Epithelial cell of esophagus (primary cell): ENCODE measurements around the gene GRK3.
"Not testable (repeated sequence)": the region's sequence is repeated elsewhere in the genome, so short reads cannot be mapped to it uniquely, and the experiment has no call there.

ENCODE experiments used
- DNase-seq: peaks from one replicate; pipeline ENCODE4 v3.0.0; 2010; ENCODE audit warnings: low read depth
- H3K4me3 ChIP-seq: 2 replicates; pipeline ENCODE4 v1.5.1; 2011; ENCODE audit warnings: mild to moderate bottlenecking, low read length, control low read depth
- TF ChIP-seq, protein P1 (sequence below): IDR thresholded peaks from 2 replicates; pipeline ENCODE4 v1.5.1; 2011; ENCODE audit warnings: low read depth, mild to moderate bottlenecking, low read length, control low read depth, inconsistent platforms; ENCODE audit not compliant: insufficient read depth; ENCODE audit errors: missing control alignments

Gene GRK3

DNA sequence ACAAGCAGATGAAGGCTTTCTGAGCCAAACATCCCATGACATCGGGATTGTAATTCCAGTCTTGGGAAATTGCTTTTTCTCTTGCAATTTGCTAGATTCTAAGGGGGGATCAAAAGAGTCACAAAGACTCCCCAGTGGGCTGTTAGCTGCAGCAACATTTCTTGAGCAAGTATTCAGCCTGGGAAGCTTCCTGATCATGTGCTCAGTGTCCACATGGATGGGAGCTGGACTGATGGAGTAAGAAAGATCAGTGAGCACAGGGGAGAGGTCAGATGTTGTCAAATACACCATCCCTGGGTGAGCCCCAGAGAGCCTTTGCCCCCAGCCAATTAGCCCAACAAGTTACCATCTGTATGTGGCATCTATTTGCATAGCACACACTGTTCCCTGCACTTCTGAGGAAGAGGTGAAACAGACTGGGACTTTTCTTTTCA is 10.2 kb upstream of the GRK3 start:
- H3K4me3 ChIP-seq, result no peak overlapping the region
- no peak for DNase-seq
- TF ChIP-seq, protein P1, sequence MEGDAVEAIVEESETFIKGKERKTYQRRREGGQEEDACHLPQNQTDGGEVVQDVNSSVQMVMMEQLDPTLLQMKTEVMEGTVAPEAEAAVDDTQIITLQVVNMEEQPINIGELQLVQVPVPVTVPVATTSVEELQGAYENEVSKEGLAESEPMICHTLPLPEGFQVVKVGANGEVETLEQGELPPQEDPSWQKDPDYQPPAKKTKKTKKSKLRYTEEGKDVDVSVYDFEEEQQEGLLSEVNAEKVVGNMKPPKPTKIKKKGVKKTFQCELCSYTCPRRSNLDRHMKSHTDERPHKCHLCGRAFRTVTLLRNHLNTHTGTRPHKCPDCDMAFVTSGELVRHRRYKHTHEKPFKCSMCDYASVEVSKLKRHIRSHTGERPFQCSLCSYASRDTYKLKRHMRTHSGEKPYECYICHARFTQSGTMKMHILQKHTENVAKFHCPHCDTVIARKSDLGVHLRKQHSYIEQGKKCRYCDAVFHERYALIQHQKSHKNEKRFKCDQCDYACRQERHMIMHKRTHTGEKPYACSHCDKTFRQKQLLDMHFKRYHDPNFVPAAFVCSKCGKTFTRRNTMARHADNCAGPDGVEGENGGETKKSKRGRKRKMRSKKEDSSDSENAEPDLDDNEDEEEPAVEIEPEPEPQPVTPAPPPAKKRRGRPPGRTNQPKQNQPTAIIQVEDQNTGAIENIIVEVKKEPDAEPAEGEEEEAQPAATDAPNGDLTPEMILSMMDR, result no peak

DNA sequence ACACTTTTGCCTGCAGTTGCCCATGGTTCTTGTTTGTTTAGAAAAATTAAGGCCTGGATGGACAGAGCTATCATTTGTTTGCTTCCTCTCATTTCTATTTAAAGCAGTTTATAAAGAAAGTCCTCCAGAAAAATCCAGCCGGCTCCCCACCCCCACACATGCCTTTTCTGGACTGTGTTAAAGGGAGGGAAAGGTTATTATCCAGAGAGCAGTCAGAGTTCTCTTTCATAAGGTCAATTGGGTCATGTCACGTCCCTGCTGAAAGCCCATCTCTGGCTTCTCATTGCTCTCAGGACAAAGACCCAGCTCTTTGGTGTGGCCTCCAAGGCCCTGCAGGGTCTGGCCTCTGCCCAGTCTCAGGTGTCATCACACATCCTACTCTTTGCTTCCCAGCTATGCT is 9.8 kb upstream of the GRK3 start:
- DNase-seq, result no peak
- H3K4me3 ChIP-seq, result no peak overlapping the region
- TF ChIP-seq, protein P1, result no peak

DNA sequence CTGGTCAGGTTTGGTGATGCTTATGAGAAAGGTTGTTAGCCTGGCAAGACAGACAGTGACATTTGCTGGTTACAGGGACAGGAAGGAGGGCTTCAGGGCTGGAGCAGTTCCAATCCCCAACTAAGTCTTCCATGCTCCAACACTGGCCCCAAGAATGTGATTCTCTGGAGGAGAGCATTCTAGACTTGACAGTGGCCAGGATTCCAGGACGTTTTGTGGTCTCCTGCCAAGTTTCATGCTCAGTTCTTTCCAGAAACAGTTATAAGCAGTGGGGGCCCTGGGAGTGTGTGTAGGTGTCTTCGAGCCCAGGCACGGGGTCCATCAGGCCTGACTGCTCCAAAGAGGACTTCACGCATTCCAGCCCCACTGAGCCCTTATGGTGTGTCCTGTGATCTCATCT is 8.9 kb upstream of the GRK3 start:
- TF ChIP-seq, protein P1, result no peak
- no peak overlapping the region for H3K4me3 ChIP-seq
- no peak for DNase-seq

GRCh38 chr22:25557218-25557617 is 7.3 kb upstream of the GRK3 start:
- no peak for DNase-seq
- TF ChIP-seq, protein P1, result no peak
- no peak overlapping the region for H3K4me3 ChIP-seq

GRCh38 chr22:25558341-25558740 is 6.1 kb upstream of the GRK3 start:
- no peak for DNase-seq
- no peak overlapping the region for H3K4me3 ChIP-seq
- TF ChIP-seq, protein P1, result no peak

GRCh38 chr22:25559910-25560309 is 4.6 kb upstream of the GRK3 start:
- not testable (repeated sequence) for H3K4me3 ChIP-seq, DNase-seq

DNA sequence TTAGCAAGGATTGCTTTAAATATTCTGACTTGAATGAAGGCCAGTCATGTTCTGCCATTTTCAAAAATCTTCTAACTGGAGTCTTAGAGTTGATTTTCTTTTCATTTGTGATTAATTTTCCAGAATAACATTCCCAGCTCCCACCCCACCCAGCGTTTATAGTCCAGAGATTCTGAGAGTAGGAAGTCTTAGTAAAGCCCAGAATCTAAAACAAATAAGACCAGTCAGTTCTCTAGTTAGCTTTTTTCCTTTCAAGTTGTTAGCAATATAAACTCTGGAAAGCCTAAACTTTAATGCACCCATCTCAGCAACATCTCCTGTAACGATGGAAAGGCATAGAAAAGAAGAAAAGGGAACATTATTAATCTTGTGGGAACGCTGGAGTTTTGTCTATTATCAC is 3.3 kb upstream of the GRK3 start:
- not testable (repeated sequence) for H3K4me3 ChIP-seq, DNase-seq

- DNase-seq, result not testable (repeated sequence)
Observed at GRCh38 chr22:25561927-25562326, 2.5 kb upstream of the GRK3 start.

GRCh38 chr22:25562966-25563760 is 1.3 kb upstream of the GRK3 start:
- not testable (repeated sequence) for H3K4me3 ChIP-seq, DNase-seq

More at GRCh38 chr22:25561927-25562326, 2.5 kb upstream of the GRK3 start:
- H3K4me3 ChIP-seq, result not testable (repeated sequence)
